ENCODE measurements around the gene PCSK6. TPM values are rescaled to one million over a fixed set of nuclear protein-coding genes. Genes with fewer than 3 reads are reported as not detected.

PCSK6 gene
- total and polyA plus RNA-seq, 2 of the 8 experiments (the other 6 are each of a cell fraction or from before 2014, with no cell fraction given), result 1.9 to 4.0 TPM

- no peak overlapping the region for H2AFZ ChIP-seq (ENCODE audit: low read length)
- DNase-seq (ENCODE audit: low read depth in 1 of 2, low spot score in 2 of 2) (no peak), FAIRE-seq (no peak)
- no peak overlapping the region for H3K14ac ChIP-seq (ENCODE audit: insufficient read length)
- no peak overlapping the region for H3K4me2 ChIP-seq (ENCODE audit: insufficient read depth in 1 of 2, low read depth in 2 of 2, low read length in 2 of 2)
- no peak overlapping the region for H2BK15ac ChIP-seq (ENCODE audit: low read length)
- H2AK5ac ChIP-seq (ENCODE audit: low read depth, low read length), result no peak overlapping the region
- H2BK20ac ChIP-seq (ENCODE audit: low read length), result no peak overlapping the region
- TF ChIP-seq GTF2F1 (IDR thresholded peaks at IDR 0.05; ENCODE audit: borderline replicate concordance, low read depth, low read length), result no peak
- no peak for TF ChIP-seq CEBPB (IDR thresholded peaks at IDR 0.05; ENCODE audit: low read depth, low read length)
- TF ChIP-seq SP4 (IDR thresholded peaks at IDR 0.05; ENCODE audit: low read length), result no peak
- TF ChIP-seq POLR2AphosphoS5 (IDR thresholded peaks at IDR 0.05; ENCODE audit: low read depth, low read length), result no peak
- TF ChIP-seq CHD2 (IDR thresholded peaks at IDR 0.05; ENCODE audit: low read length), result no peak
- no peak for TF ChIP-seq SP2 (IDR thresholded peaks at IDR 0.05; ENCODE audit: low read length)
- no peak for TF ChIP-seq MAFK (IDR thresholded peaks at IDR 0.05; ENCODE audit: low read depth, low read length)
- TF ChIP-seq SRF (IDR thresholded peaks at IDR 0.05; ENCODE audit: low read depth, low read length), result no peak
- no peak for TF ChIP-seq ZNF274 (IDR thresholded peaks at IDR 0.05; ENCODE audit: borderline replicate concordance, extremely low read depth, low read length)
- no peak for TF ChIP-seq KDM1A (IDR thresholded peaks at IDR 0.05; ENCODE audit: borderline replicate concordance, low read length)
- TF ChIP-seq BACH1 (IDR thresholded peaks at IDR 0.05; ENCODE audit: low read length), result no peak
- H3K4ac ChIP-seq (replicated peaks; ENCODE audit: insufficient read length, low read depth, low read length), result no peak overlapping the region
- H3K9me3 ChIP-seq (ENCODE audit: insufficient read depth in 2 of 2, low read depth in 1 of 2, low read length in 1 of 2), result no peaks in the 10 kb centered on the region
- H4K8ac ChIP-seq (ENCODE audit: extremely low read depth, insufficient read depth, low read length), result no peak overlapping the region
- H3K23me2 ChIP-seq (ENCODE audit: low read depth, low read length), result no peaks in the 10 kb centered on the region
- 83% methylated on average over 21 of the region's 21 CpGs; no CpG with 5 or more reads in 1 of the 2 experiments for WGBS, 2 experiments (ENCODE audit: extremely low coverage in 1 of 2, insufficient coverage in 1 of 2, insufficient read length in 1 of 2, insufficient replicate concordance in 2 of 2, low coverage in 1 of 2, low lambda C conversion rate in 2 of 2, missing lambda C conversion rate in 1 of 2)
- no peak overlapping the region for H2BK120ac ChIP-seq (replicated peaks; ENCODE audit: low read depth, low read length)
- no peaks in the 10 kb centered on the region; the same call in 1 of the 2 replicates for H3K79me1 ChIP-seq (ENCODE audit: low read depth, low read length)
- no peak overlapping the region for H4K5ac ChIP-seq (ENCODE audit: insufficient read length, low read depth, low read length)
- H4K20me1 ChIP-seq (replicated peaks in 1 of 2; ENCODE audit: control insufficient read depth in 1 of 2, insufficient read depth in 2 of 2, low read length in 2 of 2), result no peaks in the 10 kb centered on the region
- H3K56ac ChIP-seq (replicated peaks; ENCODE audit: insufficient read length, low read depth, low read length), result no peak overlapping the region
- H3K27ac ChIP-seq (ENCODE audit: low read depth, low read length), result no peak overlapping the region
- no peak overlapping the region for H2BK5ac ChIP-seq (ENCODE audit: low read depth, low read length)
- H3K9ac ChIP-seq (replicated peaks in 1 of 4; ENCODE audit: extremely low read depth in 1 of 4, low read depth in 3 of 4, low read length in 3 of 4), result no peak overlapping the region
- no peak overlapping the region for H2BK12ac ChIP-seq (ENCODE audit: low read depth, low read length)
- H3K36me3 ChIP-seq (ENCODE audit: control insufficient read depth in 2 of 4, insufficient read depth in 4 of 4, low read length in 3 of 4), result no peaks in the 10 kb centered on the region
- no peak overlapping the region for H3K18ac ChIP-seq (ENCODE audit: extremely low read depth, low read length)
- H3K23ac ChIP-seq (ENCODE audit: insufficient read length), result no peak overlapping the region
- POLR2A ChIA-PET (ENCODE audit: partially characterized antibody), result interaction anchor here (0.9 to 1.4 kb wide), 2 partner anchors 13 to 17 kb away, joined by 3 read pairs; no protein-coding TSS in a partner anchor
- H3K79me2 ChIP-seq (ENCODE audit: control insufficient read depth in 1 of 2, insufficient read depth in 2 of 2, low read length in 2 of 2), result no peaks in the 10 kb centered on the region
- no peaks in the 10 kb centered on the region for H3K27me3 ChIP-seq (replicated peaks in 1 of 4; ENCODE audit: control insufficient read depth in 3 of 4, extremely low read depth in 1 of 4, insufficient read depth in 3 of 4, low read length in 3 of 4)
- CTCF ChIA-PET (ENCODE audit: partially characterized antibody), result interaction anchor here (0.7 to 1.7 kb wide), 5 partner anchors 32 to 172 kb away, joined by 3 to 4 read pairs (median 3); no protein-coding TSS in a partner anchor
- H4K91ac ChIP-seq (replicated peaks; ENCODE audit: insufficient read length, low read length), result no peak overlapping the region
- H3K4me3 ChIP-seq (ENCODE audit: extremely low read depth in 1 of 4, insufficient read depth in 2 of 4, low read depth in 3 of 4, low read length in 4 of 4), result no peak overlapping the region
- H3K4me1 ChIP-seq (replicated peaks in 1 of 4; ENCODE audit: control insufficient read depth in 3 of 4, insufficient read depth in 4 of 4, low read length in 3 of 4), result no peaks in the 10 kb centered on the region
These were observed 19.8 kb downstream of the PCSK6 start for GRCh38 chr15:101469520-101470288.

All from H1 (cell line).